Breast epithelium (tissue), 4 donors: ENCODE measurements around the gene RGS16. TPM values are rescaled to one million over a fixed set of nuclear protein-coding genes. Genes with fewer than 3 reads are reported as not detected.

ENCODE experiments used
- DNase-seq, 2 donors: peaks; one replicate each; pipeline ENCODE4 v3.0.0-alpha.2; 2019; ENCODE audit warnings: low spot score in 2 of 2
- H3K27ac ChIP-seq, 2 donors: fragments of 200-600 bp; sonication (generic) in 1 of 2; one replicate each; pipeline ENCODE4 v1.5.1; 2016 to 2019; ENCODE audit warnings: mild to moderate bottlenecking in 1 of 2
- H3K27me3 ChIP-seq, 2 donors: fragments of 200-600 bp; sonication (generic) in 1 of 2; one replicate each; pipeline versions ENCODE4 v1.5.1 to v1.6.0; 2017 to 2019; ENCODE audit warnings: control low read depth in 1 of 2, mild to moderate bottlenecking in 1 of 2
- H3K36me3 ChIP-seq: fragments of 200-600 bp; one replicate; pipeline ENCODE4 v1.5.1; 2019
- H3K4me1 ChIP-seq, 2 donors: fragments of 200-600 bp; sonication (generic); one replicate each; pipeline ENCODE4 v1.5.1; 2016 to 2019; ENCODE audit warnings: control low read depth in 1 of 2
- H3K4me3 ChIP-seq, 3 donors: fragments of 200-600 bp; sonication (generic); 1 replicate in 2 of 3; 2 replicates in 1 of 3; pipeline ENCODE4 v1.5.1; 2016 to 2019; ENCODE audit warnings: mild to moderate bottlenecking in 3 of 3, moderate library complexity in 2 of 3
- H3K9me3 ChIP-seq, 2 donors: fragments of 200-600 bp; sonication (generic) in 1 of 2; one replicate each; pipeline ENCODE4 v1.5.1; 2016 to 2019; ENCODE audit warnings: control low read depth in 1 of 2
- CTCF ChIP-seq, 3 donors: fragments of 450-650 bp; IDR thresholded peaks; one replicate each; pipeline ENCODE4 v1.5.1; 2016 to 2017; ENCODE audit warnings: antibody characterized with exemption in 3 of 3, mild to moderate bottlenecking in 3 of 3, moderate library complexity in 3 of 3
- POLR2A ChIP-seq: fragments of 450-650 bp; IDR thresholded peaks from one replicate; pipeline ENCODE4 v1.6.1; 2016; ENCODE audit warnings: antibody characterized with exemption, mild to moderate bottlenecking, moderate library complexity
- POLR2AphosphoS5 ChIP-seq, 3 donors: sonication (generic); formaldehyde crosslinking; IDR thresholded peaks; one replicate each; pipeline ENCODE4 v1.6.1; 2017; ENCODE audit warnings: antibody characterized with exemption in 3 of 3
- intact Hi-C: fragments of 100-400 bp; cut with DNase I; formaldehyde crosslinking; loops from one replicate; pipeline ENCODE4 v1.15.1; 2023; ENCODE audit warnings: low total_unique reads
- total RNA-seq, 3 donors: library from RNA; depleted of rRNA; stranded (reverse); fragments of >200 nt; gene quantifications; one replicate each; pipeline ENCODE4 v1.1.0, GENCODE V29; 2016

RGS16 gene, protein sequence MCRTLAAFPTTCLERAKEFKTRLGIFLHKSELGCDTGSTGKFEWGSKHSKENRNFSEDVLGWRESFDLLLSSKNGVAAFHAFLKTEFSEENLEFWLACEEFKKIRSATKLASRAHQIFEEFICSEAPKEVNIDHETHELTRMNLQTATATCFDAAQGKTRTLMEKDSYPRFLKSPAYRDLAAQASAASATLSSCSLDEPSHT
- total RNA-seq, result 1 to 10 TPM; 1.3 to 6.3 (median 2.3) TPM

DNA sequence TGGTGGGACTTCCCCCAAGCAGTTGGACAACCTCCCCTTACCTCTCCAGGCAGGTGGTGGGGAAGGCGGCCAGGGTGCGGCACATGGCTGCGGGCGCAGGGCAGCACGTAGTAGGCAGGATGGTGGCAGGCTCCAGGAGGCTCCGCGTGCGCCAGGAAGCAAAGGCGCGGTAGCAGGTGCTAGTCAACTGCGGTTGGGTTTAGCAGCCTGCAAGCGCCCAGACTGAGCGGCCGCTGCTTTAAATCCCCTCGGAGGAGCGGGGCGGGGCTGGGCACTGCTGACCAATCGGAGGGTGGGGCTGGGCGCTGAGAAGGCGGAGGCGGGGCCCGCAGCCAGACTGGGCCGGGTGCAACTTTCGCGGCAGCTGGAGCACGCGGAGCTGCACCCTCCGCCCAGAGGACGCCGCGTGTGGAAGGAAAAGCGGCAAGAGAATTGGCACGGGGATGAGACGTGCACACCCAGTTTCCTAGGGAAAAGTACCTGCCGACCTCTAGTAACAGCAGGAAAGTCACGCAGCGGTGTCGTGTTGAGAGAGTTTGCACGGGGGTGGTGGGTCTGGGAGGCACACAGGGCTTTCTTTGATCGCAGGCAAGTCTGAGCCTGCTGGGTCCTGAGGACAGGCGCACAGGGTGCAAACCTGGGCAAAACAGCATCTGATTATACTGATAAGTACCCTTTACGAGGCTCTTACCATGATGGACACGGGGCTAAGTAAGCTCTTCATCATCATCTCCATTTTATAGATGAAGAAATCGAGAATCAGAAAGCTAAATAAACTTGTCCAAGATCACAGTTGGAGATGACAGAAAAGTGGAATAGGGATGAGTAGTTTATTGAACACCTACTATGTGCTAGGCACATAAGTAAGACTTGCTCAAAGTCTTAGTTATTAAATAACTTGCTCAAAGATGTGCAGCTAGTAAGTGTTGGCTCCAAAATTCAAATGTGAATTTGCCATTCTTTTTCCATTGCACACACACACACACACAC lies at the start of gene RGS16:
Gene RGS16 (minus strand): TSS at position 215 of the 990 bp plus-strand sequence. CDS start 130 bp downstream, at position 85.
- Histone ChIP-seq H3K4me3 (peak within 1 kb of the TSS; percentile 47 to 73 (median 57)), H3K27ac (peak within 1 kb of the TSS; percentile 48 to 65), H3K27me3 (no peaks in the 10 kb centered on the region), H3K4me1 (peaks cover 0 to 16% of the 10 kb centered on the region in 2 donors), H3K36me3 (no peaks in the 10 kb centered on the region), H3K9me3 (no peaks in the 10 kb centered on the region)
- TF ChIP-seq CTCF (IDR thresholded peaks at IDR 0.05) (no peak), POLR2A (peak; percentile 44), POLR2AphosphoS5 (IDR thresholded peaks at IDR 0.05) (peak in 2 of 3 donors; percentile 33 to 42)
- DNase-seq, result peak; percentile 82 to 90
- intact Hi-C loops, result loop anchor here (5.0 kb wide), 1 partner anchor 178 kb away; no protein-coding TSS in a partner anchor

- H3K27me3 ChIP-seq, result no peaks in the 10 kb centered on the region
- no peak for DNase-seq
- TF ChIP-seq POLR2A (no peak), POLR2AphosphoS5 (IDR thresholded peaks at IDR 0.05) (no peak), CTCF (IDR thresholded peaks at IDR 0.05) (no peak)
- no peaks in the 10 kb centered on the region for H3K36me3 ChIP-seq
- no peaks in the 10 kb centered on the region for H3K4me1 ChIP-seq
- H3K4me3 ChIP-seq, result no peak overlapping the region
- no peak overlapping the region for H3K27ac ChIP-seq
- no peaks in the 10 kb centered on the region for H3K9me3 ChIP-seq
- intact Hi-C loops, result no loop called here
Measured at GRCh38 chr1:182653986-182654385, 49.8 kb upstream of the RGS16 start.

GRCh38 chr1:182652933-182653332 lies 48.7 kb upstream of the RGS16 start:
- Histone ChIP-seq H3K27me3 (no peaks in the 10 kb centered on the region), H3K9me3 (no peaks in the 10 kb centered on the region), H3K4me3 (no peak overlapping the region), H3K27ac (no peak overlapping the region), H3K4me1 (no peaks in the 10 kb centered on the region), H3K36me3 (no peaks in the 10 kb centered on the region)
- DNase-seq, result no peak
- intact Hi-C loops, result no loop called here
- TF ChIP-seq POLR2AphosphoS5 (IDR thresholded peaks at IDR 0.05) (no peak), POLR2A (no peak), CTCF (IDR thresholded peaks at IDR 0.05) (no peak)

DNA sequence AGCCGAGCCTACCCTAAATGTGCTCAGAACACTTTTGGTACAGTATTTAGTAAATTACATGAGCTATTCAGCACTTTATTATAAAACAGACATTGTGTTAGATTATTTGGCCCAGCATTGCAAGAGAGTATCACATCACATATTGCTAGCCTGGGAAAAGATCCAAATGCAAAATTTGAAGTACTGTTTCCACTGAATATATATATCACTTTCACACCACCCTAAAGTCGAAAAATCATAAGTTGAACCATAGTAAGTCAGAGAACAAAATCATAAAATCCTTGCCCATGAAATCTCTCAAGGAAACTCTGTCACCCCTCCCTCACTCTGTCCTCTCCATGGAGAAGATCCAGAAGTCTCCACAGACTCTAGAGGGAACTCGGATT lies 47.1 kb upstream of the RGS16 start:
- TF ChIP-seq POLR2A (no peak), CTCF (IDR thresholded peaks at IDR 0.05) (no peak), POLR2AphosphoS5 (IDR thresholded peaks at IDR 0.05) (no peak)
- Histone ChIP-seq H3K27ac (no peak overlapping the region), H3K9me3 (no peaks in the 10 kb centered on the region), H3K27me3 (no peaks in the 10 kb centered on the region), H3K36me3 (no peaks in the 10 kb centered on the region), H3K4me1 (no peaks in the 10 kb centered on the region), H3K4me3 (no peak overlapping the region)
- intact Hi-C loops, result no loop called here
- DNase-seq, result no peak
